ENCODE measurements around the gene RTL10. TPM values are rescaled to one million over a fixed set of nuclear protein-coding genes. Genes with fewer than 3 reads are reported as not detected.
A peak's percentile ranks its signal among the peaks of the same experiment; 100 is the strongest.

RTL10 gene
- total RNA-seq, 8 experiments from 2014 or later: 10.5 to 13.9 (median 12.6) TPM

DNA sequence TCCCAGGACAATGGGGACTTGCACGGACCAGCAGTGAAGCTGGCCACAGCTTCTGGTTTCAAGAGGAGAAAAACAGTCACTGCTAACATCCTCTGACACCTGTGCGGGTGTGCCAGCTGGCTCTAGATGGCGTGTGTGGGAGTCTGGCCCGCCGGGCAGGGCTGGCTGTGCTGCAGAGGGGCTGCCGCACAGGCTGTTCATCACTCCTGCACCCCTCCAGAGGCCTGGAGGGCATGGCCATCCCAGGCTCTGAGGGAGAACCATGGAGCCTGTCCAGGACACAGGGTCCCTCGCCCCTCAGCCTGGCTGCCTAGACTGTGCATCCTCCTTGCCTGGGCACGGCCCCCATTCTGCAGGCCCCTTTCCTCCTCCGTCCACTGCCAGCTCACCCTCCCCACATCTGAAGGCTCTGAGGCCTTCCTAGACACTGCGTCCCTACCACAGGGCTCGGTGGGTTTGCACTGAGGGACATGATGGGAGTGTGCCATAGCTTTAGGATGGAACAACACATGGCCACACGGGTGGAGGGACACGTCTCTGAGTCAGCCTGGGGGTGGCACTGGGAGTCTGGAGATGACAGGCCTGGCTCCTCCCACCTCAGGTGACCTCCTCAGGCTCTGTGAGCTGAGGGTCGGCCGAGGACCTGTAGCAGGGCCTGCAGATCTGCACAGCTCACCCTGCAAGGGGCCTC, 42.1 kb upstream of the RTL10 start:
- ATAC-seq (replicated peaks in 6 of 8): peak in 6 of 8 experiments; percentile 9 to 68 (median 34)
- Histone ChIP-seq H3K27ac (no peak overlapping the region), H3K4me3 (no peak overlapping the region), H3K4me1 (replicated peaks in 1 of 2) (peaks cover 15 to 21% of the 10 kb centered on the region in 2 donors)
- in situ Hi-C loops (cut with MboI; ENCODE audit: low pct_unique_long_range_greater_than_20kb in 2 of 9, low sequenced_read_pairs in 9 of 9, unreplicated experiment in 9 of 9): no loop called here
- 67 to 89% (median 81%) methylated on average over 2 to 6 of the region's 15 CpGs; no CpG with 5 or more reads in 7 of the 10 experiments for WGBS, 10 experiments

DNA sequence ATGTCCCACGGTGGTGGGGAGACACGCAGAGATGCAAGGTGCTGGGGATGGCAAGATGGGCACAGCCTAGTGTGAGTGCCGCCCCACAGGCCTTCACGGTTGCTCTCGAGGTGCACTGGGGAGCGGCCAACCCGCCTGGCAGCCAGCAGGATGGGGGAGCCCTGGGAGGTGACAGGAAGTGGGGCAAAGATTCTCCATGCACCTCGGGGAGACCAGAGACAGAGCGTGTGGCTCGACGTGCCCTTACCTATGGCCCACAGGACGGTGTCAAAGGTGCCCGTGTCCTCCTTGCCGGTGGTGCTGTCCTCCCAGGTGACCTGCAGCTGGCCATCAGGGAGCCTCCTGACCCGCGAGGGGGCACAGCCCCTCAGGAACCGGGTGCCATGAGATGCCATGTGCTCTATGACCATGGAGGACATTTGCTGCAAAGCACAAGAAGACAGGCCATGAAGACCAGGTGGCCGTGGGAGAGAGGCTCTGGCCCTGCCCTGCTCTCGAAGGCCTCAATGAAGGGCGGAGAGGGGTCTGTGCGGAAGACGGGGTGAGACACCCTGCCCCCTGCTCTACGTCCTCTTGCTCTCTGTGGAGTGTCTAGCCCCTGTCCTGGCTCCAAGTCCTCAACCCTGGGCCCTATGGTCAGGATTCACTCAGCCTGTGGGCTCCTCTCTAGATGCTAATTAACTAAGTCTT, 40.6 kb upstream of the RTL10 start:
- no peak overlapping the region for H3K4me3 ChIP-seq
- WGBS, 10 experiments: 80 to 100% (median 84%) methylated on average over 1 to 9 of the region's 23 CpGs; no CpG with 5 or more reads in 3 of the 10 experiments
- no peak overlapping the region for H3K27ac ChIP-seq
- in situ Hi-C loops (cut with MboI; ENCODE audit: low pct_unique_long_range_greater_than_20kb in 2 of 9, low sequenced_read_pairs in 9 of 9, unreplicated experiment in 9 of 9): no loop called here
- H3K4me1 ChIP-seq (replicated peaks in 1 of 2): peaks cover 23 to 29% of the 10 kb centered on the region in 2 donors
- ATAC-seq (replicated peaks in 6 of 8): no peak

DNA sequence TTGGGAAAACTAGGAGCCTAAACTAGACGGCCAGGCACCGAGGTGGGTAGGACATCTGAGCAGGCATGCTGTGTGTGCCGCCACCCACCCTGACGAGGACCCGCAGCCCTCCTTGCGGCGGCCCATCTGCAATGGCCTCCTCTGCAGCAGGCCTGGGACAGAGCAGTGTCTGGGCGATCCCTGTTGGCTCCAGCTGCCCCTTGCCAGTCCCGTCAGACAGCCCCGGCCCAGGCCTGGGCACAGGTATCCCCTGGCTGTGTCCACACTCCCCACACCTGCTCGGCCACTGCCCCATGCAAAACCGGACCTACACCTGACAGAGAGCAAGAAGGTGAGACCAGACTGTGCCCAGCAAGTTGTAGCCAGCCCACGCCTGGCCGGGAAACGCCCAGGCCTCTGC, 38.7 kb upstream of the RTL10 start:
- no peak overlapping the region for H3K27ac ChIP-seq
- in situ Hi-C loops (cut with MboI; ENCODE audit: low pct_unique_long_range_greater_than_20kb in 2 of 9, low sequenced_read_pairs in 9 of 9, unreplicated experiment in 9 of 9): no loop called here
- WGBS, 10 experiments: 83 to 100% (median 100%) methylated on average over 1 to 3 of the region's 15 CpGs; no CpG with 5 or more reads in 7 of the 10 experiments

DNA sequence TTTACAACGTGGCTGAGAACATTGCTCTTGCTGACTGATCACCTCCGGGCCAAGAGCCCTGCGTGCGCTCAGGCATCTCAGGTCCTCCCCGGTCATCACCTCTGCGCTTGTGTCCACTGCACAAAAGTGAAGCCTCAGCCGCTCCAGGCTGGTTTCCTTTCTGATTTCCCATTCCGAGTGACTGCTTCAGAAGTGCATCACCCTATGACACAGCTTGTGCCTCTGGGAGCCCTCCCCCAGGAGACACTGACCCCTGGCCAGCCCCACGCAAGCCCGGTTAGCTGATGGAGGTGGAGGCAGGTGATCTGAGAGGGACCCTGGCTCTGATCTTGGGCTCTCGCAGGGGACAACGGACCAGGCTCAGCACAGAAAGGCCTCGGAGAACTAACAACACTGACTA, 38.3 kb upstream of the RTL10 start:
- no peak overlapping the region for H3K27ac ChIP-seq

More for the DNA sequence above, 38.7 kb upstream of the RTL10 start:
- no peak for ATAC-seq (replicated peaks in 6 of 8)
- peaks cover 23 to 29% of the 10 kb centered on the region in 2 donors for H3K4me1 ChIP-seq (replicated peaks in 1 of 2)
- no peak overlapping the region for H3K4me3 ChIP-seq

DNA sequence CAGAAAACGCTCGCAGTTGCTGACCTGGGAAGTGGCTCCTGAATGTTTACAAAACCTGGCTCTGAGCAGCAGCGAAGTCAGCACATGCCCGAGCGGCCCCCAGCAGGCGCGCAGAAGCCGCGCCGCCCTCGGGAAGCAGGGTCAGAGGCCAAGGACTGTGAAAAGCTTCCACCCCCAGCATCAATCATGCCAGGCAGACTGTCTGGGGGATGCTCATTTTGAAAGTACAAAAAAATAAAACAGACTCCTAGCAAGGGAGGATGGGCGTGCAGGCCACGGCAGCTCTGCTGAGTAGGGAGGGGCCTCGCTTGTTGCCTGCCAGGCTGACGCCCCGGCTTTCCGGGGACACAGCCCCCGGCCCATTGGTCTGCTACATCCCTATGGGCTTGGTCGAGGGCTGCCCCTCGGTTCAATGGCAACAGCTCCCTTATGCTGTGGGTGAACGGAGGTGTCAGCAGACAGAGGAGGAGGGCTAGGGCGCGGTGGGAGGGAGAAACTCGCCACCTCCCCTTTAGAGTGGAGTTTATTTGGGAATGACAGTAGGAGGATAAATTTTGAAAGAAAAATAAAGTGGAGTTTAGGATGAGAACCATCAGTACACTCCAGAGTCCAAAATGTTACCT, 37.7 kb upstream of the RTL10 start:
- peak overlapping the region in 1 of 2 donors; percentile 11 for H3K27ac ChIP-seq
- H3K4me3 ChIP-seq: no peak overlapping the region
- peaks cover 23 to 29% of the 10 kb centered on the region in 2 donors for H3K4me1 ChIP-seq (replicated peaks in 1 of 2)
- in situ Hi-C loops (cut with MboI; ENCODE audit: low pct_unique_long_range_greater_than_20kb in 2 of 9, low sequenced_read_pairs in 9 of 9, unreplicated experiment in 9 of 9): no loop called here
- WGBS, 10 experiments: 0 to 100% (median 34%) methylated on average over 1 to 6 of the region's 24 CpGs; no CpG with 5 or more reads in 2 of the 10 experiments
- peak in 6 of 8 experiments; percentile 26 to 87 (median 80) for ATAC-seq (replicated peaks in 6 of 8)

More for the DNA sequence above, 38.3 kb upstream of the RTL10 start:
- WGBS, 10 experiments: 0 to 100% (median 64%) methylated on average over 1 to 10 of the region's 13 CpGs; no CpG with 5 or more reads in 4 of the 10 experiments
- peak in 4 of 8 experiments; percentile 25 to 49 (median 34) for ATAC-seq (replicated peaks in 6 of 8)
- Histone ChIP-seq H3K4me3 (no peak overlapping the region), H3K4me1 (replicated peaks in 1 of 2) (peaks cover 23 to 29% of the 10 kb centered on the region in 2 donors)
- in situ Hi-C loops (cut with MboI; ENCODE audit: low pct_unique_long_range_greater_than_20kb in 2 of 9, low sequenced_read_pairs in 9 of 9, unreplicated experiment in 9 of 9): no loop called here

DNA sequence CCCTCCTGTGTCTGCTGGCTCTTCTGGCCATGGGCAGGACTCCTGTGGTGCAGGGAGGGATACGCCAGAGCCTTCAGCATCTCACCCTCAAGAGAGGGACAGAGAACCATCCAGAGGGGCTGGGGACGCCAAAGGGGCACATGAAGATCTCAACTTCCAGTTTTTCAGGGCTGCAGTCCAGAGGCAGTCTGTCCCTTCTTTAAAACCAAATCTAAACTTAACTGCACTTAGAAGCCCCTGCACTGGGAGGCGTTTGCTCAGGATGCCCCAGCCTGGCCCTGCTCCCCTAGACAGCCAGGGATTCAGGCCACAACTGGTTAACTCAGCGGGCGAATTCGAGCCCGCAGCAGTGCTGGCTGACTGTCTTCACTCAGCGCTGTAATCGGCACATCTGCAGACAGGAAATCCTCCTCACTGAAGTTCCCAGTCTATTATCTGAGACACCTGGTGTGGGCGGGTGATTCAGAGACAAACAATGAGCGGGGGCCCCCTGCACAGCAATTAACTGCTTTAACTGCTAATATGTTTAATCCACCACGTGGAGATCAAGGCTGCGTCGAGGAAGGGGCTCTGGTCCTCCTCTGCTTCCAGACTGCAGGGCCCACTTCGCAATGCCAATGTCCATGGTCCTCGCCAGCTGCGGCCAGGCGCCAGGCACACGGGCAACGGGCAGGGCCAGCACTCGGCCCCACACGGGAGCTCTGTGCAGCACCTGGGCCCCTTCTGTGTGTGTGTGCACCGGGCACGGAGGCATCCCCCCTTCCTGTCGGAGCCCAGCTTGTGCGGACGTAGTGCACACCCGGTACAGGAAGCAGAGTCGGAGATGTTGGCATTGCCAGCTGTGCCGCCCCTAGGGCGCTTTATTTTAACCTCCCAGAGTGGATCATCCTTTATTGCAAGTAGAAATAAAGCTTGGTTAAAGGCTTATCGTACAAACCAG, 36.9 kb upstream of the RTL10 start:
- peak overlapping the region in 1 of 2 donors; percentile 17 for H3K27ac ChIP-seq
- peak in 7 of 8 experiments; percentile 20 to 64 (median 46) for ATAC-seq (replicated peaks in 6 of 8)
- no peak overlapping the region for H3K4me3 ChIP-seq
- H3K4me1 ChIP-seq (replicated peaks in 1 of 2): peaks cover 23 to 29% of the 10 kb centered on the region in 2 donors
- in situ Hi-C loops (cut with MboI; ENCODE audit: low pct_unique_long_range_greater_than_20kb in 2 of 9, low sequenced_read_pairs in 9 of 9, unreplicated experiment in 9 of 9): no loop called here
- WGBS, 10 experiments: 0 to 100% (median 29%) methylated on average over 2 to 15 of the region's 32 CpGs; no CpG with 5 or more reads in 1 of the 10 experiments

DNA sequence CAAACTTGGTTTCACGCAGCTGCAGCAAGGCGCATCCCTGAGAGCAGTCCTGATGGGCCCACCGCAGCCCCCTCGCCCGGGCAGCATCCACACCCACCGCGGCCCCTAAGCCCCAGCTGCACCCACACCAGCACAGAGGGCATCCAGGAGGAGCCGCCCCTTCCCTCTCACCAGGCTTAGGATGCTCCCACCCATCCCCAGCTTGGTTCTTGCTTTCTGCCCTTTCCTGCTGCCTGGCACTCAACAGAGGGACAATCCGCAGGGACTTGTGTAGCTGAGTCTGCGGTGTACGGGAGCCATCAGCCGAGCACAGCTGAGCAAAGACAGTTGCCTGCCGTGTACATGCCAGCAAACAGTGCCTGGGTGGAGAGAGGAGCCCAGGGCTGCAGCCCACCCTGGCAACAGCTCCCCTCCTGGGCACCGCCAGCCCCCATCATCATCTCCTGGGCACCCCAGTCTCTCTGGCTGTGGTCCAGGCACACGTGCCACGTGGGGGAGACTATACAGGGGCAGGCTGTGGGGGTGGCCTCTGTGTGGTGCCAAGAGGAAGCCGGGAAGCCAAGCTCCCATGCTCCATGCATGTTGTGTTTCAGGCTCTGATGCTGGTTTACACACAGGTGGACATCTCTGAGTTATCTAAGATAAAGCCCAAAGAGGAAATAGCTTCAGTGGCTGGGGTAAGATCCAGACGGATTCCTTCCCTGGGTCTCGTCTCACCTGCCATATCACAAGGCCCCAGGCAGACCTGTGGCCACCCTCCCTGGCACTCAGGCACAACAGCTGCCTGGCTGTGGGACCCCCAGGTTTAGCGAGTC, 36.0 kb upstream of the RTL10 start:
- peak in 1 of 8 experiments; percentile 62 for ATAC-seq (replicated peaks in 6 of 8)
- no peak overlapping the region for H3K4me3 ChIP-seq
- peaks cover 23 to 29% of the 10 kb centered on the region in 2 donors for H3K4me1 ChIP-seq (replicated peaks in 1 of 2)
- WGBS, 10 experiments: 67 to 100% (median 95%) methylated on average over 1 to 5 of the region's 20 CpGs; no CpG with 5 or more reads in 4 of the 10 experiments
- H3K27ac ChIP-seq: no peak overlapping the region
- in situ Hi-C loops (cut with MboI; ENCODE audit: low pct_unique_long_range_greater_than_20kb in 2 of 9, low sequenced_read_pairs in 9 of 9, unreplicated experiment in 9 of 9): no loop called here

DNA sequence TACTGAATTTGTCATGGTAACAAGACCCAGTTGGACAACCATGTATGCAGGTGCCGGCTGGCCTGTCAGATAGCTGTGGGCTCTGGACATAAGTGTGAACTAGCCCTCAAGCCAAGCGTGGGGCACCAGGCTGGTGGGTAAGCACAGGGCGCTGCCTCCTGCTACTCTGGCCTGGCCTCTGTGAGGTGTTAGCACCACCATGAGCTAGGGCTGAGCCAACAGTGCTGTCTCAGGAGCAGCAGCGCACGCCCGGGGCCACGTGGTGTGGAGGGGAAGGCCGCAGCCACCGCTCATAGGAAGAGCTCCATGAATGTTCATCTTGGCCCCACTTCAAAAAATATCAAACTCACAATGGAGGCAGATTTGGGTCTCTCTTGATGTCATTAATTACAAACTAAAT, 35.3 kb upstream of the RTL10 start:
- ATAC-seq (replicated peaks in 6 of 8): no peak
- Histone ChIP-seq H3K4me1 (replicated peaks in 1 of 2) (peaks cover 23 to 29% of the 10 kb centered on the region in 2 donors), H3K4me3 (no peak overlapping the region), H3K27ac (no peak overlapping the region)
- in situ Hi-C loops (cut with MboI; ENCODE audit: low pct_unique_long_range_greater_than_20kb in 2 of 9, low sequenced_read_pairs in 9 of 9, unreplicated experiment in 9 of 9): no loop called here
- 83 to 100% (median 98%) methylated on average over 1 to 3 of the region's 9 CpGs; no CpG with 5 or more reads in 4 of the 10 experiments for WGBS, 10 experiments

DNA sequence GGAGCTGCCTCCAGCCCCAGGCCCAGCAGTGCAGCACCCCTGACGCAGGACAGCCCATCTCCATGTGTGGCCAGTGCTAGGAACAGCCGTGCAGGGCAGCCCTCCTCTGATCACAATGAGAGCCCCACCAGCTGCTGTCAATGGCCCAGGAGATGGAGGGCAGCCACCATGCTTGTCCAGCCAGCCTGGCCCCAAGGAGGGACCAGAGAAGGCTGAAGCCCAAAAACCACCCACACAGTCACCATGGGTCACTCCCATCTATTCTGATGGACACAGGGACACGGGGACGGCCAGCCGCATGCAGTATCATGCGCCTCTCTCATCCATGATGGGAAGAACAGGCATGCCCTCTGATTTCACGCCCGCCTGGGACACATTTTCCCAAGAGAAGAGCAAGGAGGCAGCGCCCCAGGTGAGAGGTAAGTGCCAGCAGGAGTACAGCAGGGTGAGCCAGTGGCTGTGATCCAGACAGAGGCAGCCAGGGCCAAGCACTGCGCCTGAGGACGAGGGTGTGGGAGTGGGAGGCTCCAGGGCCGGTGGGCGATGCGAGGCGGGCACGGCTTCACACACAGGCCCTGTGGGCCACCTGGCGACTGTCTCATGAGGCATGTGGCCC, 33.6 kb upstream of the RTL10 start:
- H3K27ac ChIP-seq: no peak overlapping the region
- WGBS, 10 experiments: 60 to 100% (median 90%) methylated on average over 1 to 5 of the region's 17 CpGs; no CpG with 5 or more reads in 5 of the 10 experiments
- no peak for ATAC-seq (replicated peaks in 6 of 8)
- H3K4me1 ChIP-seq (replicated peaks in 1 of 2): peaks cover 22 to 23% of the 10 kb centered on the region in 2 donors
- no peak overlapping the region for H3K4me3 ChIP-seq
- in situ Hi-C loops (cut with MboI; ENCODE audit: low pct_unique_long_range_greater_than_20kb in 2 of 9, low sequenced_read_pairs in 9 of 9, unreplicated experiment in 9 of 9): no loop called here

DNA sequence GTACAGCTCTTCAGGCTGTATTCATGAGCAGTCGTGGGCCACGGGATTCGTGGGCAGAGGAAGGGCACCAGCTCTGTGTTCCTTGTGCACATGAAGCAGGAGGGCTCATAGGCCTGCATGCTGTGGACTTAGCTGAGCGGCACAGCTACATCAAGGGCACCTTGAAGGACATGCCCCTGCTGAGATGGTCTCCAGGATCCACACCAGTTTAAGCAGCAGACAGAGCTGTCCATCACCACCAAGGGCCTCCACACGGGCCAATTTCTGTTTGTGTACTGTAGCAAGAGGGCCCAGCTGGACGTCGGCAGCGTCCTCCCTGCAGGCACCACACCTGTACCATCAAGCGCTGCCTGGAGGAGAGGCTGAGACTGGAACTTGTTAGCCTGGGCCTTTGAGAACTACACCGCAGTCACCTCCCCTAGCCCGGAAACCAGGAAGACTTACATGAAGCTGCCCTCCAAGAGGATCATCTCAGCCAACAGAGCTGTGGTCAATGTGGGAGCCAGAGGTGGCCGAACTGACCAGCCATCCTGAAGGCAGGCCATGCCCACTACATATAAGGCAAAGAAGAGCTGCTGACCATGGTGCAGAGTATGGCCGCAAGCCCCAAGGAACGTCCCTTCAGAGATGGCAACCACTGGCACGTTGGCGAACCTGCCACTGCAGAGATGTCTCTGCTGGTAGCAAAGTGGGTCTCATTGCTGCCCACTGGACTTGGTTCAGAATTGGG, 32.7 kb upstream of the RTL10 start:
- 0 to 90% (median 62%) methylated on average over 1 to 6 of the region's 16 CpGs; no CpG with 5 or more reads in 4 of the 10 experiments for WGBS, 10 experiments
- no peak overlapping the region for H3K4me3 ChIP-seq
- H3K4me1 ChIP-seq (replicated peaks in 1 of 2): peaks cover 14 to 15% of the 10 kb centered on the region in 2 donors
- H3K27ac ChIP-seq: no peak overlapping the region
- in situ Hi-C loops (cut with MboI; ENCODE audit: low pct_unique_long_range_greater_than_20kb in 2 of 9, low sequenced_read_pairs in 9 of 9, unreplicated experiment in 9 of 9): no loop called here
- no peak for ATAC-seq (replicated peaks in 6 of 8)
